Right lobe of liver (tissue), 6 donors: Measurements from ENCODE around the gene C20orf204. TPM values are rescaled to one million over a fixed set of nuclear protein-coding genes. Genes with fewer than 3 reads are reported as not detected.

Experiments
- ATAC-seq, 4 donors: fragments of 200-7000 bp; cut with Tn5 transposase; one replicate each; pipeline ENCODE4 v1.9.1; 2020; ENCODE audit warnings: mild to moderate bottlenecking in 4 of 4, moderate library complexity in 4 of 4
- DNase-seq, 3 donors: peaks; one replicate each; pipeline ENCODE4 v3.0.0-alpha.2; 2020
- H3K27ac ChIP-seq, 3 donors: fragments of 200-600 bp; one replicate each; pipeline ENCODE4 v1.8.0; 2022
- H3K27me3 ChIP-seq, 2 donors: fragments of 200-600 bp; one replicate each; pipeline ENCODE4 v1.8.0; 2022
- H3K36me3 ChIP-seq, 4 donors: fragments of 200-600 bp; sonication (generic) in 1 of 4; one replicate each; pipeline versions ENCODE4 v1.5.1 to v1.8.0; 2017 to 2022; ENCODE audit warnings: control low read depth in 1 of 4
- H3K4me1 ChIP-seq, 4 donors: fragments of 200-600 bp; sonication (generic) in 1 of 4; one replicate each; pipeline versions ENCODE4 v1.5.1 to v1.8.0; 2017 to 2022; ENCODE audit warnings: control low read depth in 1 of 4
- H3K4me3 ChIP-seq, 3 donors: fragments of 200-600 bp; one replicate each; pipeline ENCODE4 v1.8.0; 2022
- H3K9me3 ChIP-seq, 4 donors: fragments of 200-600 bp; sonication (generic) in 1 of 4; one replicate each; pipeline versions ENCODE4 v1.5.1 to v1.8.0; 2017 to 2022; ENCODE audit warnings: control low read depth in 1 of 4
- POLR2A ChIP-seq: fragments of 450-650 bp; IDR thresholded peaks from one replicate; pipeline ENCODE4 v1.6.1; 2017; ENCODE audit warnings: antibody characterized with exemption, mild to moderate bottlenecking
- WGBS: methylation state at CpG from one replicate; pipeline ENCODE4 v1.1.6; 2018; ENCODE audit warnings: low coverage, low lambda C conversion rate; ENCODE audit not compliant: insufficient coverage; ENCODE audit errors: missing lambda C conversion rate; 5-methylcytosine and 5-hydroxymethylcytosine counted together
- intact Hi-C, 2 donors: fragments of 100-400 bp; cut with DNase I; formaldehyde crosslinking; loops; one replicate each; pipeline versions ENCODE4 v1.11.2 to v1.14.1; 2022
- total RNA-seq, 6 experiments: library from RNA; depleted of rRNA in 2 of 6; stranded (reverse); fragments of >200 nt in 2 of 6; fragmentation: NEBNext Ultra II Directional in 3 of 6; extraction: Animal tissue kit (Norgen Biotek cat#: 25700) in 3 of 6; gene quantifications; one replicate each; pipeline versions ENCODE4 v1.1.0 to v1.2.4, GENCODE V29; 2016 to 2023
- TF ChIP-seq, protein P1 (sequence below), 4 donors: fragments of 200-600 bp in 3 of 4; fragments of 450-650 bp in 1 of 4; IDR thresholded peaks; one replicate each; pipeline versions ENCODE4 v1.5.1 to v1.8.0; 2016 to 2022; ENCODE audit warnings: antibody characterized with exemption in 4 of 4, mild to moderate bottlenecking in 2 of 4
- donor health status: DM: no; HTN: yes; CAD: no.
- donor health status: DM: no; HTN: no; CAD: no.
- donor health status: DM: no; HTN: no; CAD: no.
- donor health status: DM: no; HTN: yes; CAD: no.
- donor health status: DM: no; HTN: yes; CAD: no.

The C20orf204 gene
- total RNA-seq, 6 experiments from 2014 or later, result 0.29 to 1.1 (median 0.44) TPM; not detected in 1

DNA sequence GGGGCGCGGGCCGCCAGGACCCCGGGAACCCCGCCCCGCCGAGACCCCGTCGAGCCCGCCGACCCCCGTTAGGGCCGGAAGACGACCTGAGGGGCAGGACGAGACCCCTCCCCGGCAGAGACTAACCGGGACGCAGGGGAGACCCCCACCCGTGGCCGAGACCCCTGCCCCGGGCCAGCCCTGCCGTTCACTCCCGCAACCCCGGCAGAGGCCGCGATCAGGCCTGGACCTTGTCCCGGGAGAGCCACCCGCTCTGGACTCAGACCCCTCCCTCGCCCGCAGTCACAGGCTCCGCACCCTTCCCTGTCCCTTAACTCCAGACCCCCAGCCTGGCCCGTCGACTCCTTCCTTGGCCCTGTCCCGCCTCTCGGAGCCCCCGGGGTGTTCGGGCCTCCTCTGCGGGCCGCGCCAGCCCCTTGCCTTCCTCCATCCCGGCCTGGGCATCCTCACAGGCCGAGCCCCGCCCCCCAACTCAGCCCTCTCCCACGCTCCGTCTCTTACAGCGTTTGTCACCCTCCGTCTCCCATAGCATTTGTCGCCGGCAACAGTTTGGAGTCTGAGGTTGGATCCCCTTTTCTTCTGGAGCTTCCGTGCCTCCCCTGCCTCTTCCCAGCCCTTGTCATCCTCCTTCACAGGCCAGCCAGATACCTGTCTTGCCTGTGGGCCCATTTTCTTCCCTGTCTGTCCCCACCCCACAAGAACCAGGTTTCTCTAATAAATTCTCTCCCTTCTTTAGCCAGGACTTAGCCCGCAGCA lies 27.6 kb downstream of the C20orf204 start:
- DNase-seq (peak in 1 of 3 donors; percentile 76), ATAC-seq (peak in 3 of 4 donors; percentile 0 to 3 (median 3))
- WGBS, result 3% methylated on average over 21 of the region's 51 CpGs
- intact Hi-C loops, result no loop called here
- Histone ChIP-seq H3K27ac (peak overlapping the region; percentile 60 to 84 (median 84)), H3K4me3 (peak overlapping the region; percentile 69 to 97 (median 87)), H3K9me3 (no peaks in the 10 kb centered on the region), H3K36me3 (no peaks in the 10 kb centered on the region), H3K27me3 (no peaks in the 10 kb centered on the region), H3K4me1 (peaks cover 0 to 42% (median 17%) of the 10 kb centered on the region in 4 donors)
- no peak for TF ChIP-seq POLR2A
- TF ChIP-seq, protein P1, sequence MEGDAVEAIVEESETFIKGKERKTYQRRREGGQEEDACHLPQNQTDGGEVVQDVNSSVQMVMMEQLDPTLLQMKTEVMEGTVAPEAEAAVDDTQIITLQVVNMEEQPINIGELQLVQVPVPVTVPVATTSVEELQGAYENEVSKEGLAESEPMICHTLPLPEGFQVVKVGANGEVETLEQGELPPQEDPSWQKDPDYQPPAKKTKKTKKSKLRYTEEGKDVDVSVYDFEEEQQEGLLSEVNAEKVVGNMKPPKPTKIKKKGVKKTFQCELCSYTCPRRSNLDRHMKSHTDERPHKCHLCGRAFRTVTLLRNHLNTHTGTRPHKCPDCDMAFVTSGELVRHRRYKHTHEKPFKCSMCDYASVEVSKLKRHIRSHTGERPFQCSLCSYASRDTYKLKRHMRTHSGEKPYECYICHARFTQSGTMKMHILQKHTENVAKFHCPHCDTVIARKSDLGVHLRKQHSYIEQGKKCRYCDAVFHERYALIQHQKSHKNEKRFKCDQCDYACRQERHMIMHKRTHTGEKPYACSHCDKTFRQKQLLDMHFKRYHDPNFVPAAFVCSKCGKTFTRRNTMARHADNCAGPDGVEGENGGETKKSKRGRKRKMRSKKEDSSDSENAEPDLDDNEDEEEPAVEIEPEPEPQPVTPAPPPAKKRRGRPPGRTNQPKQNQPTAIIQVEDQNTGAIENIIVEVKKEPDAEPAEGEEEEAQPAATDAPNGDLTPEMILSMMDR (IDR thresholded peaks at IDR 0.05), result no peak

- 18% methylated on average over 8 of the region's 12 CpGs for WGBS
- Histone ChIP-seq H3K36me3 (no peaks in the 10 kb centered on the region), H3K4me1 (peaks cover 0 to 42% (median 17%) of the 10 kb centered on the region in 4 donors), H3K27ac (peak overlapping the region; percentile 33 to 84 (median 60)), H3K27me3 (no peaks in the 10 kb centered on the region), H3K9me3 (no peaks in the 10 kb centered on the region), H3K4me3 (peak overlapping the region; percentile 69 to 97 (median 87))
- ATAC-seq (peak; percentile 37 to 50 (median 44)), DNase-seq (peak; percentile 82 to 94 (median 92))
- intact Hi-C loops, result no loop called here
- TF ChIP-seq, protein P1 (IDR thresholded peaks at IDR 0.05), result no peak
- peak; percentile 19 for TF ChIP-seq POLR2A
Observed at GRCh38 chr20:64064145-64064698, 28.2 kb downstream of the C20orf204 start.

DNA sequence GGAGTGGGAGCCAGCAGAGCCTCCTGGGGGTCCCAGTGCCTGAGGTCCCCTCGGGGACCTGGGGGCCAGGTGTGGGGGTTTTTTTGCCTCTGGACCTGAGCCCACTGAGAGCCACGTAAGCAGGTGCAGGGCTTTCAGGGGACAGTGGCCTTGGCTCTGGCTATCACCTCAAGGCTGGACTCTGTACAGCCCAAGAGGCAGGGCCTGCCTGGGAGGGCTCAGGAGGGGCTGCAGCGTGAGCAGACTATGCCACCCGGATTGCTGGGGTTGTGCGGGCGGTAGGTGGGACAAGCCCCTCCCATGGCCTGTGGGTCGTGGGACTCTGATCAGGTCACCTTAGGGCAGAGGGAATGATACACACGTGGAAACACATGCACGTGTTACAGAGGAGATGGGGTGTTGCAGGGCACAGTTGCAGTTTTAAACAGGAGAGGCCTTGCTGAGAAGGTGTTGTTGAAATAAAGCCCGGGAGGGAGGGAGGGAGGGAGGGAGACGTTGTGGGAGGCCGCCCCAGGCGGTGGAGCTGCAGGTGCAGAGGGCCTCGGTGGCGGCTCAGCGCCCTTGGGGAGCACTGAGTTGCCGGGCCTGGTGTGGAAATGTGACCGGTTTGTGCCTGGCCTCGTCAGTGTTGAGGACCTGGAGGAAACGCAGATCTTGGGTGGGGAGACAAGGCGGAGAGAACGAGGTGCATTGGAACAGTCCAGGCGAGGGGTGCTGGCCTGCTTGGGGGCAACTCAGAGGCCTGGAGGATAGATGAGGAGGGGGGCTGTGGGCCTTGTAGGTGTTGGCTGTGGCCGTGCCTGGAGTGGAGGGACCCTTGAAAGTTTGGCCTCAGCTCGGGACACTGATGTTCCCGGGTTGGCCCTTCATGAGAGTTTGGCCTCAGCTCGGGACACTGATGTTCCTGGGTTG lies 29.3 kb downstream of the C20orf204 start:
- Histone ChIP-seq H3K4me3 (peak overlapping the region in 1 of 3 donors; percentile 69), H3K36me3 (no peaks in the 10 kb centered on the region), H3K9me3 (no peaks in the 10 kb centered on the region), H3K4me1 (peaks cover 0 to 42% (median 17%) of the 10 kb centered on the region in 4 donors), H3K27me3 (no peaks in the 10 kb centered on the region), H3K27ac (peak overlapping the region; percentile 33 to 84 (median 60))
- DNase-seq, result peak in 2 of 3 donors; percentile 96
- TF ChIP-seq POLR2A, result no peak
- TF ChIP-seq, protein P1 (IDR thresholded peaks at IDR 0.05), result no peak
- peak; percentile 17 to 66 (median 37) for ATAC-seq
- WGBS, result 10% methylated on average over 22 of the region's 27 CpGs
- intact Hi-C loops, result no loop called here

DNA sequence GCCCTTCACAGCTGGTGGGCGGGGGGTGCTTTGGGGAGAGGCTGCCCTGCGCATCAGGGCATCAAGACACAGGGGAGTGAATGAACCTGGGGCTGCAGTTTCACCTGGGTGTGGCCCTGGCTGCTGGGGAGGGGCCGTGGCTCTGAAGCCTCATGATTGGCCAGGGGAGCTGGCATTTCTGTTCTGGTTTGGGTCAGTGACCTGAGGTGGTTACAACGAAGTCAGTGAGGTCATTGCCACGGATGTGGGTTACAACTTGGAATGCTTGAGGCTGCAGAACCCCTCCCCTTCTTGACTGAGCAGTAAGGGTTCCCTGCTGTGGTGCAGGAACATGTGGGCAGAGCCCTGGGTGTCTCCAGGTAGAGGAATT lies 30.0 kb downstream of the C20orf204 start:
- Histone ChIP-seq H3K27ac (peak overlapping the region in 1 of 3 donors; percentile 84), H3K4me3 (peak overlapping the region in 2 of 3 donors; percentile 6 to 50), H3K9me3 (no peaks in the 10 kb centered on the region), H3K4me1 (peaks cover 0 to 42% (median 17%) of the 10 kb centered on the region in 4 donors), H3K36me3 (peaks cover 0 to 5% (median 0%) of the 10 kb centered on the region in 4 donors), H3K27me3 (no peaks in the 10 kb centered on the region)
- TF ChIP-seq POLR2A, result no peak
- TF ChIP-seq, protein P1 (IDR thresholded peaks at IDR 0.05), result no peak
- 0% methylated on average over 2 of the region's 5 CpGs for WGBS
- intact Hi-C loops, result no loop called here
- DNase-seq, result peak; percentile 77 to 92 (median 92)
- peak; percentile 50 to 63 (median 54) for ATAC-seq
